Measurements from ENCODE around the gene RBM25.
"Not testable (repeated sequence)": the region's sequence is repeated elsewhere in the genome, so short reads cannot be mapped to it uniquely, and the experiment has no call there.

The RBM25 gene

GRCh38 chr14:73169855-73170254 is 111.5 kb downstream of the RBM25 start:
- DNase-seq (ENCODE audit: low spot score) = not testable (repeated sequence)

- DNase-seq (ENCODE audit: low spot score) = no peak
These were observed 112.4 kb downstream of the RBM25 start for GRCh38 chr14:73170686-73171085.

- DNase-seq (ENCODE audit: low spot score) = no peak
These were observed 114.2 kb downstream of the RBM25 start for GRCh38 chr14:73172500-73172899.

- DNase-seq (ENCODE audit: low spot score) = peak; percentile 32
These were observed 114.9 kb downstream of the RBM25 start for GRCh38 chr14:73173092-73173735.

Data from CD4-positive, alpha-beta T cell treated with Interleukin-2 at 100 ng/mL for 4 hours (primary cell).